Body of pancreas (tissue), 4 donors: Measurements from ENCODE around the gene PAGR1. TPM values are rescaled to one million over a fixed set of nuclear protein-coding genes. Genes with fewer than 3 reads are reported as not detected.
A peak's percentile ranks its signal among the peaks of the same experiment; 100 is the strongest.
"Not testable (repeated sequence)": the region's sequence is repeated elsewhere in the genome, so short reads cannot be mapped to it uniquely, and the experiment has no call there.

Source experiments
- ATAC-seq: fragments of 150-250 bp; one replicate; pipeline ENCODE4 v1.9.1; 2016
- DNase-seq, 4 donors: peaks; one replicate each; pipeline ENCODE4 v3.0.0-alpha.2; 2019
- H3K27ac ChIP-seq, 4 donors: fragments of 200-600 bp; sonication (generic); 1 replicate in 3 of 4; 2 replicates in 1 of 4; pipeline versions ENCODE4 v1.5.1 to v1.6.1; 2016 to 2019; ENCODE audit warnings: mild to moderate bottlenecking in 1 of 4, mixed read lengths in 1 of 4, moderate library complexity in 1 of 4
- H3K27me3 ChIP-seq, 2 donors: fragments of 200-600 bp; sonication (generic); one replicate each; pipeline ENCODE4 v1.6.0; 2016; ENCODE audit warnings: mild to moderate bottlenecking in 1 of 2
- H3K36me3 ChIP-seq, 2 donors: fragments of 200-600 bp; sonication (generic); replicated peaks in 1 of 2; 2 replicates each; pipeline ENCODE4 v1.5.1; 2016; ENCODE audit warnings: low read depth in 2 of 2; ENCODE audit not compliant: insufficient read depth in 1 of 2
- H3K4me1 ChIP-seq: fragments of 200-600 bp; sonication (generic); one replicate; pipeline ENCODE4 v1.6.0; 2016
- H3K4me3 ChIP-seq, 2 donors: fragments of 200-600 bp; sonication (generic); 1 replicate in 1 of 2; 2 replicates in 1 of 2; pipeline ENCODE4 v1.5.1; 2016 to 2019
- H3K9me3 ChIP-seq, 3 donors: fragments of 200-600 bp; sonication (generic); 1 replicate in 2 of 3; 2 replicates in 1 of 3; pipeline ENCODE4 v1.5.1; 2016
- POLR2A ChIP-seq, 3 donors: fragments of 450-650 bp; IDR thresholded peaks; one replicate each; pipeline ENCODE4 v1.6.1; 2016; ENCODE audit warnings: antibody characterized with exemption in 3 of 3, mild to moderate bottlenecking in 2 of 3
- WGBS, 2 donors: methylation state at CpG; one replicate each; pipeline ENCODE4 v1.1.5; 2017; 5-methylcytosine and 5-hydroxymethylcytosine counted together
- intact Hi-C: fragments of 100-400 bp; cut with DNase I; formaldehyde crosslinking; loops from one replicate; pipeline ENCODE4 v1.15.1; 2023
- small RNA-seq: library from RNA; depleted of rRNA; stranded (forward); fragments of <200 nt; gene quantifications from one replicate; pipeline ENCODE3, GENCODE V24; 2016
- total RNA-seq, 2 donors: library from RNA; depleted of rRNA; stranded (reverse); fragments of >200 nt; gene quantifications; one replicate each; pipeline ENCODE4 v1.1.0, GENCODE V29; 2016
- TF ChIP-seq, protein P1 (sequence below), 7 experiments: fragments of 450-650 bp in 4 of 7; fragments of 200-600 bp in 3 of 7; sonication (generic) in 3 of 7; IDR thresholded peaks; one replicate each; pipeline ENCODE4 v1.5.1; 2016 to 2019; ENCODE audit warnings: antibody characterized with exemption in 7 of 7

PAGR1 gene
- total RNA-seq, 2 donors from 2014 or later = 27.5 to 63.9 TPM

DNA sequence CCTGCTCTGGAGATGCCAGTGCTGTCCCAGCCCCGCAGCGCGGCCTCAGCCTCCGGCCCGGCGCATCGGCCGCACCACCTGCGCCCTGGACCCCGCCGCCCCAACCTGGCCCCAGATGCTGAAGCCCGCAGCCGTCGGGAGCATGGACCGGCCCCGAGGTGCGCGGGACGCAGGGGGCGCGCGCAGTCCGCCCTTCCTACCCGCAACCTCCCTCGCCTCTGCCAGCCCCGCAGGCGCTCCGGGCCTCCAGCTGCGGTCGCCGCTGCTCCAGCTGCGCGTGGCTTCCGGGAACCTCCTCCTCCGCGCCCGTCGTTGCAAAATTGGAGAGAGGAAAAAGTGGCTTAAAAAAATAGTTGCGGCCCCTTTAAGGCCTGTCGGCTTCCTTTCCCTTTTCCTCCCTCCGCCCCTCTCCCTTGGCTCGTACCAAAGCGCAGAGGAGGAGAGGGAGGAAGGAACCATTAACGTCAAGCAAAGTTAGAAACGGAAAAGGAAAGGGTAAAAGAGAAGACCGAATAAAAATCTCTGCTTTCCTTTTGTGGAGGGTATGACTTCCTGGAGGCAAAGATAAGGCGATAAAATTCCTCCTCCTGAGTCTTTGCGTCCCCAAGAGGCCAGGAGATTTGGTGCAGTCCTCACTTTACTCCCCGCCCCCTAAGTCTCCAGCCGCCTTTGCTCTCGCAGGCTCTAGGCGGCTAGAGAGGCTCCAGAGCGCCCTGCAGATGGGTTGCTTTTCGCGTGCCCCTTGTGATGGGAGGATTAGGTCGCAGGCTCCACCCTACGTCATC, 47.1 kb downstream of the PAGR1 start, which contains the start of gene CDIPT:
TSS of gene CDIPT (minus strand) at position 343 of the 785 bp plus-strand sequence. CDS start 369 bp downstream, outside the sequence.
- intact Hi-C loops = no loop called here
- H3K9me3 ChIP-seq = no peaks in the 10 kb centered on the region
- TF ChIP-seq POLR2A (IDR thresholded peaks at IDR 0.05) = peak; percentile 9 to 58 (median 49)
- TF ChIP-seq, protein P1, sequence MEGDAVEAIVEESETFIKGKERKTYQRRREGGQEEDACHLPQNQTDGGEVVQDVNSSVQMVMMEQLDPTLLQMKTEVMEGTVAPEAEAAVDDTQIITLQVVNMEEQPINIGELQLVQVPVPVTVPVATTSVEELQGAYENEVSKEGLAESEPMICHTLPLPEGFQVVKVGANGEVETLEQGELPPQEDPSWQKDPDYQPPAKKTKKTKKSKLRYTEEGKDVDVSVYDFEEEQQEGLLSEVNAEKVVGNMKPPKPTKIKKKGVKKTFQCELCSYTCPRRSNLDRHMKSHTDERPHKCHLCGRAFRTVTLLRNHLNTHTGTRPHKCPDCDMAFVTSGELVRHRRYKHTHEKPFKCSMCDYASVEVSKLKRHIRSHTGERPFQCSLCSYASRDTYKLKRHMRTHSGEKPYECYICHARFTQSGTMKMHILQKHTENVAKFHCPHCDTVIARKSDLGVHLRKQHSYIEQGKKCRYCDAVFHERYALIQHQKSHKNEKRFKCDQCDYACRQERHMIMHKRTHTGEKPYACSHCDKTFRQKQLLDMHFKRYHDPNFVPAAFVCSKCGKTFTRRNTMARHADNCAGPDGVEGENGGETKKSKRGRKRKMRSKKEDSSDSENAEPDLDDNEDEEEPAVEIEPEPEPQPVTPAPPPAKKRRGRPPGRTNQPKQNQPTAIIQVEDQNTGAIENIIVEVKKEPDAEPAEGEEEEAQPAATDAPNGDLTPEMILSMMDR (IDR thresholded peaks at IDR 0.05) = peak; percentile 11 to 85 (median 59)
- H3K27ac ChIP-seq = peak within 1 kb of the TSS; percentile 88 to 97 (median 95)
- peak within 1 kb of the TSS; percentile 91 to 99 for H3K4me3 ChIP-seq
- H3K4me1 ChIP-seq = peaks cover 33% of the 10 kb centered on the region
- peak; percentile 94 to 97 (median 96) for DNase-seq
- ATAC-seq = peak; percentile 97
- no peaks in the 10 kb centered on the region for H3K27me3 ChIP-seq
- peaks cover 0 to 5% of the 10 kb centered on the region in 2 donors for H3K36me3 ChIP-seq
- 0% methylated on average over 31 to 56 of the region's 57 CpGs for WGBS, 2 donors

DNA sequence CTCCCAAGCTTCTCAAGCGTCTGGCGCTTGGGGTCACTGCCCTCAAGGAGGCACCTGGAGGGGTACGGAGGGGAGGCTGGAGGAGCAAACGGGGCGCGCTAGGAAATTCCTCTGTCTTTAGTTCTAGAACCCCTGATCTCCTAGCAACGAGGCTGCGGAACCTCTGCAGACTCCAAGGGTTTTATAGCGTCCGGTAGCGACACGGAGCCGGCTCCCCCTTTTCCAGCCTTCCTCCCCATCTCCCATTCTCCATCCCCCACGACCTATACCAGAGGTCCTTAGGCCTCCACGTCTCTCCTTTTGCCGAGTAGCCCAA, 47.7 kb downstream of the PAGR1 start:
- Histone ChIP-seq H3K9me3 (no peaks in the 10 kb centered on the region), H3K36me3 (peaks cover 0 to 5% of the 10 kb centered on the region in 2 donors), H3K27me3 (no peaks in the 10 kb centered on the region), H3K4me3 (no peak overlapping the region), H3K4me1 (peaks cover 29% of the 10 kb centered on the region), H3K27ac (peak overlapping the region in 3 of 4 donors; percentile 94 to 97 (median 96))
- ATAC-seq (no peak), DNase-seq (no peak)
- TF ChIP-seq POLR2A (IDR thresholded peaks at IDR 0.05) = no peak
- TF ChIP-seq, protein P1 (IDR thresholded peaks at IDR 0.05) = no peak
- WGBS, 2 donors = 28 to 41% methylated on average over 13 to 16 of the region's 16 CpGs
- intact Hi-C loops = no loop called here

DNA sequence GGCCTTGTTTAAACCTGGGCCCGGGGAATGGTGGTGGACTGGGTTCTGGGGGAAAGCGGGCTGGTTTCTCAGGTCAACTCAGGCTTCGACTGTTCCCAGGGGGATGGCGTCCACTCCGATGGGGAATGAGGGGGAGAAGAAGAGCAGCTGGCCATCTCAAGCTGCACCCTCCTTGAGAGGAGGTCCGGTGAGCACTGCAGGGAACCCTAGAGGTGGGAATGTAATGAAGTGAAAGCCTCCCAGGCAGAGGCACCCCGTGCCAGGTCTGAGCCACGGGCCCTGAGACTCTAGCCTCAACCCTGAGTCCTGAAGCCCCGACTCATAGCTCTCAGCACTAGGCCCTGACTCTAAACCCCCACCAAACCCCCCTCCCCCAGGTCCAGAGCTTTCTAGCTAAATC, 48.3 kb downstream of the PAGR1 start:
- no peak for DNase-seq
- 59 to 82% methylated on average over 5 to 8 of the region's 9 CpGs for WGBS, 2 donors
- intact Hi-C loops = no loop called here
- Histone ChIP-seq H3K9me3 (no peaks in the 10 kb centered on the region), H3K4me3 (no peak overlapping the region), H3K4me1 (peaks cover 24% of the 10 kb centered on the region), H3K27ac (no peak overlapping the region), H3K27me3 (no peaks in the 10 kb centered on the region), H3K36me3 (peaks cover 0 to under 1% of the 10 kb centered on the region in 2 donors)
- ATAC-seq = no peak
- no peak for TF ChIP-seq POLR2A (IDR thresholded peaks at IDR 0.05)
- TF ChIP-seq, protein P1 (IDR thresholded peaks at IDR 0.05) = no peak

DNA sequence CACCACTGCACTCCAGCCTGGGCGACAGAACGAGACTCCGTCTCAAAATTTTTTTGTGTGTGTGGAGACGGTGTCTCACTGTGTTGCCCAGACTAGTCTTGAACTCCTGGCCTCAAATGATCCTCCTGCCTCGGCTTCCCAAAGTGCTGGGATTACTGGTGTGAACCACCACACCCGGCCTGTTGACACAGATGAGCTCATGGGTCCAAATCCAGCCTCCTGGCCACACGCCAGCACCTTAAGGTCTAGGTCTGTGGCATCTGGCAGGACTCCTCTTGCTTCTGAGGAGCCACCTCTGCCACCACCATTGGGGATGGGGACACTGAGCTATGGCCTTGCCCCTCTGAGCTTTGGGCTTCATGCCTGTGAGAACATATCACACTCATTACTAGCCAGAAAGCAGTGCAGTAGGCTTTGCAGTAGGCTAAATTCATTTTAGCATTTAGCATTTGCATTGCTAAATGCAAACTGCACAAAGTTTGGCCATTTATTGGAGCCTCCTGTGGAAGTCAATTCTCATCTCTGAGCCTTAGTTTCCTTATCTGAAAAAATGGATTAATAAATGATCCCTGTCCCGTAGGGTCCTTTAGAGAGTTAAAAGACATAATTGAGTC, 52.6 kb downstream of the PAGR1 start:
- intact Hi-C loops = no loop called here
- no peaks in the 10 kb centered on the region for H3K9me3 ChIP-seq
- H3K4me1 ChIP-seq = peaks cover 4% of the 10 kb centered on the region
- DNase-seq = no peak
- H3K27me3 ChIP-seq = no peaks in the 10 kb centered on the region
- no peak for ATAC-seq
- H3K4me3 ChIP-seq = no peak overlapping the region
- no peaks in the 10 kb centered on the region for H3K36me3 ChIP-seq
- no peak overlapping the region for H3K27ac ChIP-seq
- TF ChIP-seq, protein P1 (IDR thresholded peaks at IDR 0.05) = no peak
- TF ChIP-seq POLR2A (IDR thresholded peaks at IDR 0.05) = no peak
- 60 to 70% methylated on average over 5 to 8 of the region's 8 CpGs for WGBS, 2 donors

DNA sequence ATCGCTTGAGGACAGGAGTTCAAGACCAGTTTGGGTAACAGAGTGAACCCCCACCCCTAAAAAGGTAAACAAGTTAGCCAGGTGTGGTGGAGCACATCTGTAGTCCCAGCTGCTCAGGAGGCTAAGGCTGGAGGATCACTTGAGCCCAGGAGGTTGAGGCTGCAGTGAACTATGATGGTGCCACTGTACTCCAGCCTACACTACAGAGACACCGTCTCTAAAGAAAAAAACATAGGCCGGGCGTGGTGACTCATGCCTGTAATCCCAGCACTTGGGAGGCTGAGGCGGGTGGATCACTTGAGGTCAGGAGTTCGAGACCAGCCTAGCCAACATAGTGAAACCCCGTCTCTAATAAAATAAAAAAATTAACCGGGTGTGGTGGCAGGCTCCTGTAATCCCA, 53.1 kb downstream of the PAGR1 start:
- intact Hi-C loops, DNase-seq, H3K27ac ChIP-seq, H3K4me3 ChIP-seq, H3K9me3 ChIP-seq, H3K27me3 ChIP-seq, H3K36me3 ChIP-seq, H3K4me1 ChIP-seq, ATAC-seq: not testable (repeated sequence)
- WGBS, 2 donors = 90 to 91% methylated on average over 8 of the region's 8 CpGs

Small RNAs within 50 kb of the gene (small RNA-seq; reads per million reads assigned to genes)
- gene AC009133.6 (not detected), gene AC120114.4 (not detected)

Other genes with a start within 250 kb of the PAGR1 start
- gene SPN, start 152.9 kb upstream of the PAGR1 start, total RNA-seq = 1 to 10 TPM; 1.3 to 2.0 TPM
- 10 to 100 TPM; 28.0 to 30.3 TPM for gene QPRT, start 137.0 kb upstream of the PAGR1 start, total RNA-seq
- under 1 TPM; 0.33 to 0.52 TPM for gene C16orf54, start 70.2 kb upstream of the PAGR1 start, total RNA-seq
- under 1 TPM; 0.26 to 0.99 TPM for gene ZG16, start 37.9 kb upstream of the PAGR1 start, total RNA-seq
- gene KIF22, start 25.4 kb upstream of the PAGR1 start, total RNA-seq = 10 to 100 TPM in 1 of 2 donors, 1 to 10 TPM in 1; 8.9 to 13.7 TPM
- gene MAZ, start 9.6 kb upstream of the PAGR1 start, total RNA-seq = 100 to 1,000 TPM in 1 of 2 donors, 10 to 100 TPM in 1; 57.9 to 125 TPM
- 1 to 10 TPM in 1 of 2 donors, not detected in 1; 1.0 TPM for gene PRRT2, start 4.0 kb upstream of the PAGR1 start, total RNA-seq
- 100 to 1,000 TPM in 1 of 2 donors, 10 to 100 TPM in 1; 75.5 to 139 TPM for gene MVP, start 4.3 kb downstream of the PAGR1 start, total RNA-seq
- 10 to 100 TPM; 76.5 to 79.9 TPM for gene CDIPT, start 47.1 kb downstream of the PAGR1 start, total RNA-seq
- 10 to 100 TPM; 19.2 to 28.3 TPM for gene SEZ6L2, start 83.4 kb downstream of the PAGR1 start, total RNA-seq
- 1 to 10 TPM; 4.7 to 8.2 TPM for gene ASPHD1, start 84.3 kb downstream of the PAGR1 start, total RNA-seq
- 10 to 100 TPM; 14.3 to 49.1 TPM for gene KCTD13, start 110.1 kb downstream of the PAGR1 start, total RNA-seq
- gene TMEM219, start 145.9 kb downstream of the PAGR1 start, total RNA-seq = 10 to 100 TPM; 67.5 to 71.9 TPM
- 10 to 100 TPM; 31.1 to 58.3 TPM for gene TAOK2, start 157.7 kb downstream of the PAGR1 start, total RNA-seq
- 10 to 100 TPM; 11.2 to 17.1 TPM for gene HIRIP3, start 179.5 kb downstream of the PAGR1 start, total RNA-seq
- 10 to 100 TPM; 28.3 to 54.5 TPM for gene INO80E, start 180.1 kb downstream of the PAGR1 start, total RNA-seq
- gene DOC2A, start 194.9 kb downstream of the PAGR1 start, total RNA-seq = under 1 TPM in 1 of 2 donors, not detected in 1; 0.78 TPM
- not detected for gene C16orf92, start 207.0 kb downstream of the PAGR1 start, total RNA-seq
- not detected for gene TLCD3B, start 215.1 kb downstream of the PAGR1 start, total RNA-seq
- 100 to 1,000 TPM; 306 to 384 TPM for gene ALDOA, start 249.6 kb downstream of the PAGR1 start, total RNA-seq